GM18517 (cell line): ENCODE data around the gene FAM3D.
"Not testable (repeated sequence)": the region's sequence is repeated elsewhere in the genome, so short reads cannot be mapped to it uniquely, and the experiment has no call there.

ENCODE experiments used
- ATAC-seq: cut with Tn5 transposase; IDR thresholded peaks from one replicate; pipeline ENCODE4 v1.9.1; 2021; ENCODE audit warnings: mild to moderate bottlenecking, moderate library complexity; ENCODE audit not compliant: unreplicated experiment

The FAM3D gene

GRCh38 chr3:58666683-58667082 lies at the start of gene FAM3D:
Gene FAM3D (minus strand): TSS chr3:58666774. CDS start chr3:58655563, 11,211 bp downstream.
- no peak for ATAC-seq

DNA sequence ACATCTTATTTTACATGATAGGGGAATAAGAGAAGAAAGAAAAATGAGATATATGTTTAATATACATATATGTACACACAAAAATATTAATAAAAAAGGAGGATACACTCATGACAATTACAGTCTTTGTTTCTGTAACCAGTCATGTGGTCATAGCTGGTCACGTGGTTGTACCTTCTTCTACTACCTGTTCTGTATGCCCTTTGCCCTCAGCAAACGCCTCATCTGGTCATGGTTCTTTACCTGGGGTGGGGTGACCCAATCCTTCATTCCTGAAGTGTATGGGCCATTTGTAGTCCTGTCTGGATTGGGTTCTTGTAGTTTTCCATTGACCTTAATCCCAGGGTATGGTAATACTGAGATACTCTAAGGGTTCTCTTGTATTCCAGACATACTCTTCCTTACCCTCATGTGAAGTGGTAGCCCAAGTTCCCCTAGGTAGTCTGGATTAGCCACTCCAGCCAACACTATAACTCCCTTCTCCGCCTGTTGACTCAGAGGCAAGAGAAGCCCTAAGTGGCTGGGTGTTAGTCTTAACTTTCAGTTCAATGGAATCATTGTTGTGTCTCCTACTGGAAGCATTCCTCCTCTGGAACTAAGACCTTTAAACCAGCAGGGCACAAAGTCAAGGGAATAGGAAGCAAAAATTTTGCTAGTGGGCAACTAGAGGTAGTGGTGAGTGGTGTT lies 47.3 kb upstream of the FAM3D start:
- ATAC-seq = no peak

- no peak for ATAC-seq
These were observed 45.3 kb upstream of the FAM3D start for GRCh38 chr3:58711871-58712270.

- not testable (repeated sequence) for ATAC-seq
These were observed 42.4 kb upstream of the FAM3D start for GRCh38 chr3:58708983-58709382.

DNA sequence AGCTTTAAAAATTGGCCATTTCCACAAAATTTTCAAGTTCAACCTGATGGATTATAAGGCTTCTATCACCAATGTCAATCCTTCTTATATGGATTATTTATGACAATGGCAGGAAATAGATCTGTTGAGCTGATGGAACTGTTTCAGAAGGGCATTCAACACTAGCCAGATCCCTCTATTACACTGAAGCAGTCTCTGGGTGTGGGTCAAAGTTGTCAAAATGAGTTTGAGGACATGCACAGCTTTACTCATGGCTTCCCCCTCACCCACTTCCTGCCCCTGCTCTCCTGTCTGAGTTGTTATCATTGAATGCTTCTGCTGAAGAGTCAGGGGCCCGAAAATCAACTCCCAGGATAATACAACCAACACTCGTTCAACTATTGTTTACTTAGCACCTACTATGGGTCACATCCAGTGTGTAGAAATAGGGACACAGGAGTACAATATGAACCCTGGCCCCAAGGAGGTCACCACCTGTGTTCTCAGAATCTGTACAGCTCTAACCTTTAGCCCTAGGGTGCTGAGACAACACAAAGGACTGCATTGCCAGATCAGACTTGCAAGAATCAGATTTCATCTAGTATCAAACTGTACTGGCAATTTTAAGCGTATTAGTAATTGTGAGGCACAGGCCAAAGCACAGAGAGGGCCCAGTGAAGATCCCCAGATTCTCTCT lies 41.7 kb upstream of the FAM3D start:
- ATAC-seq = no peak

- no peak for ATAC-seq
These were observed 40.9 kb upstream of the FAM3D start for GRCh38 chr3:58707390-58707930.

- no peak for ATAC-seq
These were observed 40.0 kb upstream of the FAM3D start for GRCh38 chr3:58706395-58707167.

GRCh38 chr3:58704745-58705144 lies 38.2 kb upstream of the FAM3D start:
- ATAC-seq = no peak

- not testable (repeated sequence) for ATAC-seq
These were observed 37.7 kb upstream of the FAM3D start for GRCh38 chr3:58704304-58704703.

DNA sequence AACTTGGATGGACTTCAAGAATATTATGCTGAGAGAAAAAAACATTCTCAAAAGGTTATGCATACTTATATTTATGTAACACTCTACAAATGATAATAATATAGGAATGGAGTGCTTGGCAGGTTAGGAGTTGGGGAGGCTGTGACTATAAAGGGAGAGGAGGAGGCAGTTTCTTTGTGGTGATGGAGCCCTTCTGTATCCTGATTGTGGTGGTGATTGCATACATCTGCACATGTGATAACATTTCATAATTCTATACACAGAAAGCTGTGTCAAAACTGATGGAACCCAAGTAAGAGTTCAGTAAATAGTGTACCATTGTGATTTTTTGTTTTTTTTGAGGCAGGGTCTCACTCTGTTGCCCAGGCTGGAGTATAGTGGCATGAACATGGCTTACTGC lies 31.7 kb upstream of the FAM3D start:
- ATAC-seq = no peak

DNA sequence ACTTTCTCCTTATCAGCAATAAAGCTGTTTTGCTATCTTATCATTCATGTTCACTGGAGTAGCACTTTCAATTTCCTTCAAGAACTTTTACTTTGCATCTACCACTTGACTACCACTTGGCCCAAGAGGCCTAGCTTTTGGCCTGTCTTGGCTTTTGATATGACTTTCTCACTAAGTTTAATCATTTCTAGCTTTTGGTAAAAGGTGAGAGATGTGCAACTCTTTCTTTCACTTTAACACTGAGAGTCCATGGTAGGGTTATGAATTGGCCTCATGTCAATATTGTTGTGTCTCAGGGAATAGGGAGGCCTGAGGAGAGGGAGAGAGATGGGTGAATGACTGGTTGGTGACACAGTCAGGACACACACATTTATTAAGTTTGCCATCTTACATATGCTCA lies 31.0 kb upstream of the FAM3D start:
- peak; percentile 56 for ATAC-seq

DNA sequence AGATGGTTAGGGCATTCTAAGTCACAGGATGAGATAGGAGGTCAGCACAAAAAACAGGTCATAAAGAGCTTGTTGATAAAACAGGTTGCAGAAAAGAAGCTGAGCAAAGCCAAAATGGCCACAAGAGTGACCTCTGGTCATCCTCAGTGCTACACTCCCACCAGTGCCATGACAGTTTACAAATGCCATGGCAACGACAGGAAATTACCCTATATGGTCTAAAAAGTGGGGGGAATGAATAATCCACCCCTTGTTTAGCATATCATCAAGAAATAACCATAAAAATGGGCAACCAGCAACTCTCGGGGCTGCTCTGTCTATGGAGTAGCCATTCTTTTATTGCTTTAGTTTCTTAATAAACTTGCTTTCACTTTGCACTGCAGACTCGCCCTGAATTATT lies 30.2 kb upstream of the FAM3D start:
- ATAC-seq = not testable (repeated sequence)

DNA sequence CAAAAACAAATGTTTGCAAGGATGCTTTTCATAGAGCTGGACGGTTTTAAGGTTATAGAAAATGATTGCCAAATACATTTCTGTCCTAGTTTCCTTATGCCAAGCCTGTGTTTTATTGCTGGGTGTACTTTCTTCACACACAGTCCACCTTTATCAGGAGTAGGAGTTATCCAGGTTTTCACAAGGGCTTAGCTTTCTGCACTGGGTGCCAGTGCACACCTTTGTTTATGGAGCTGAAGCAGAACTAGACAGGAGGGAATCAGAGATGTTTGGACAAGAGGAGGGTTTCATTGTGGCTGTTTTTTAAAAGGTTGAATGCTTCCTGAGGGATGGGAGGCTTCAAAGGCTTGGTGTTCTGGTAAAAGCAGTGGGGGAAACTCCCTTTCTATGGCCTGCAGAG lies 29.5 kb upstream of the FAM3D start:
- no peak for ATAC-seq

DNA sequence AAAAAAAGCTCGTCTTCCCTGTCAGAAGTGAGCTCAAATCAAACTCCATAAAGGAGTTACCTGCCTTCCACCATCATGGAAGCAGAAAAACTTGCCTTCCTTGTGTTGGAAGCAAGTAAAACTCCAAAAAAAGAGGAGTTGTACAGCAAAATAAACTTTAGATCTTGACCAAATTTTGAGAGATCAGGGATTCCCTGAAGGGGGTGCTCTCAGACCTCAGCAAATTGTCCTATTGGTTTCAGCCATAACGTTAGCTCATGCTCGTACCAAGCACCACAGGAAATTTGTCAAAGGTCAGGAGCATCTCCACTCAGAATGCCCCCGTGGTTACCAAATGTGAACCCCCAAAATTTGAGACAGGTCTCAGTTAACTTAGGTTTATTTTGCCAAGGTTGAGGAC lies 28.7 kb upstream of the FAM3D start:
- not testable (repeated sequence) for ATAC-seq

DNA sequence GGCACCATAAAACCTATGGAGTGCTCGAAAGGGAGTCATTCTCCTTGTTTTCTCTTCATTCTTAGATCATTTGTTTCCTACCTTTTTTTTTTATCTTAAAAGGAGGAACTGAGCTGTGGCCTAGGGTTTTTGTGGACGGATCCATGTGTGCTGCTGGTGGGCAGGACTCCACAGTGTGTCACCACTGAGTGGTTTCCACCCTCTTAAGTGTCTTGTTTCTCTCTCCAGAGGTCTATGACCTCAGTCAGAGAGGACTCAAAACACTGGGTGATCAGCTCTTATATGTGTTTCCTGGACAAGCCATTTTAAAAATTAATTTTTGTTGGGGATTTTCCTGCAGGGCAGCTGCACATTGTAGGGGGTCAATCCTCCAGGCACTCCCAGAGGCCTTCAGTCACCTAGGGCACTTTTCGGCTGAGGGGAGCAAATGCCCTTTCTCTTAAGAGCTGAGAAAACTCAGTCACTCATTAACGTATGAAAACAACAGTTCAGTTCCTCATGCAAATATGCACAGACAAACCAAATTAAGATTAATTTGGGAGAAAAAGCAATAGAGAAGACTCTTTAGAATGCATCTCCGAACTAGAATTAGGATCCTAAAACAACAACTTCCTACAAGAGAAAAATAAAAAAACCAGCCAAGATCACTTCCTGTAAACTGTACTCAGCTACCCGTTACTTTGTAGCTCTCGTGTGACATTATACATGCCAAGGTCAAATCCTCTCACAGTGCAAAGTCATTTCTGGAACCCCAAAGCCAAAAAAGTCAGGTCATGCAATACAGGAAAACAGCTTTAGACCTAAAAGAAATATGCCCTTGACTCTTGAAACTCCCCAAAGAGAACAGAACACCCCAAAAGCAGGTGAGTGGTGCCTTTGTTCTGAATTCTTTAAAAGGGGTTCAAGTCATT lies 27.6 kb upstream of the FAM3D start:
- ATAC-seq = peak; percentile 56

DNA sequence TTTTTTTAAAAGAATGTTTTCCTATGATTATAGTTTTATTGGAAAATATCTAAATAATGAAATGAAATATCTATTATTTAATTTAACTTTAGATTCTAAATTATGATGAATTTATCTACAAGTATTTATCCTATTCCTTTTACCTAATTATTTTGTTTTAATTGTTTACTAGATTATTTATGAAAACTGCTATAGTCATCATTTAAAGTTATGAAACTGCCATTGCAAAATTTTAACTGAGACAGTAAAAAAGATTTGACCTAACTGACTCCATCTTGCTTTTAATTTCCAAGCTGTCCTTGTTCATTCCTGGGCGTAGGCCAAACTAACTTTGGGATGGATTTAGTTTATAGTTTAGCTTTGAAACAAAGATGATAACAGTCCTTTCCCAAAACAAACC lies 25.9 kb upstream of the FAM3D start:
- ATAC-seq = no peak

GRCh38 chr3:58691997-58692396 lies 25.4 kb upstream of the FAM3D start:
- ATAC-seq = no peak

GRCh38 chr3:58690490-58690889 lies 23.9 kb upstream of the FAM3D start:
- ATAC-seq = no peak

- ATAC-seq = no peak
These were observed 22.0 kb upstream of the FAM3D start for GRCh38 chr3:58688574-58688973.

DNA sequence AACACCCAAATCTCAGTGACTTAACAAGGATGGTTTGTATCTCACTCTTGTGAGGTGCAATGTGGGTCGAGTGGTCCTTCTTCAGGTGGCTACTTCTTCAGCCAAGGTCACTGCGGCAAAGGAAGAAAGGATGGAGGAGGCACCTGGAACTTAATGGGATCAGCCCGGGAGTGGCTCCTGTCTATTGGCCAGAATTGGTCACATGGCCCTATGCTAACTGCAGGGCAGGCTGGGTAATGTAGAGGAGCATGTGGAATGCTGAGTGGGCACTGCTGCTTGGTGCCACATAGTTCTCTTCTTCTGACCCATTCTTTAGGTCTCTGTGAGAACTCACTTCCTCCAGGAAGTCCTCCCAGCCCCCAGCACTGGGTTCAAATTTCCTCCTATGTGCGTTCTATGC lies 20.3 kb upstream of the FAM3D start:
- ATAC-seq = no peak

DNA sequence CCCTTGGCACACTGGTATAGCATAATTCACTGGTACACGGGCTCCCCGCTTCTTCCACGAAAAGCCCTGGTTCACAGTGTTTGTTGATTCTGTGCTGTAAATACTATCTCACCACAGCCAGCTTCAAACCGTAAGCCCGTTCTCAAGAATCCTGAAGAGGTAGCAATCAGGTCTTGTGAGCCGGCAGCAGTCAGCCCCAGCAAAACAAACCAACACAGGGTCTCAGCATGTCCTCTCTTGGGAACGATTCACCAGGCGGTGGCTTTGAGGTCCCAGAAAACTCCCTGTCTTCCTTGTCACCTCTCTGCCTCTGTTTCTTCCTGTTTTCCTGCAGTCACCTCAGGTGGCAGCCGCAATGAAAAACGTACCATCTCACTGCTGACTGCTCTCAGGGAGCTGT lies 19.1 kb upstream of the FAM3D start:
- no peak for ATAC-seq
